GM19372 (cell line): Measurements from ENCODE around the gene TNFAIP1.
"Not testable (repeated sequence)": the region's sequence is repeated elsewhere in the genome, so short reads cannot be mapped to it uniquely, and the experiment has no call there.

Experiments
- ATAC-seq: cut with Tn5 transposase; IDR thresholded peaks from one replicate; pipeline ENCODE4 v1.9.1; 2021; ENCODE audit warnings: mild to moderate bottlenecking, low read depth, moderate library complexity; ENCODE audit not compliant: unreplicated experiment

The TNFAIP1 gene

GRCh38 chr17:28324267-28324745 is 11.3 kb upstream of the TNFAIP1 start:
- ATAC-seq, result no peak

- no peak for ATAC-seq
Observed at GRCh38 chr17:28324781-28325180, 10.8 kb upstream of the TNFAIP1 start.

GRCh38 chr17:28325211-28325610 is 10.3 kb upstream of the TNFAIP1 start:
- no peak for ATAC-seq

- no peak for ATAC-seq
Observed at GRCh38 chr17:28326114-28326513, 9.4 kb upstream of the TNFAIP1 start.

DNA sequence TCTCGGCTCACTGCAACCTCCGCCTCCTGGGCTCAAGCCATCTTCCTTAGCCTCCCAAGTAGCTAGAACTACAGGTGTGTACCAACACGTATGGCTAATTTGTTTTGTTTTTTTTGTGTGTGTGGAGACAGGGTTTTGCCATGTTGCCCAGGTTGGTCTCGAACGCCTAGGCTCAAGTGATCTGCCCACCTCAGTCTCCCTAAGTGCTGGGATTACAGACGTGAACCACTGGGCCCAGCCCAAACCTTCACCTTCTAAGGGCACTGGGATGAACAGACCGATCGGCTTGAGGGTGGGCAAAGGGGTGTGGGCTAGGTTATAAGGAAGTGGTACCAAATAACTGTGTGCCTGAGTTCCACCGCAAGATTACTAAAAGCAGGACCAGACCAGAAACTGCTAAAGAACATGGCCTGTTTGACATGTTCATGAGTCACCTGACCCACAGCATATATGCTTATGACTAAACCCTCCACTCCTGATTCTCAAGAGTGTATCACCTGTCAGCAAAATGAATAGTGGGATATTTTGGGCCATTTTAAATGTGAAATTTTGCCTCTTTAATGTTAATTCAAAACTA is 8.4 kb upstream of the TNFAIP1 start:
- ATAC-seq, result no peak

DNA sequence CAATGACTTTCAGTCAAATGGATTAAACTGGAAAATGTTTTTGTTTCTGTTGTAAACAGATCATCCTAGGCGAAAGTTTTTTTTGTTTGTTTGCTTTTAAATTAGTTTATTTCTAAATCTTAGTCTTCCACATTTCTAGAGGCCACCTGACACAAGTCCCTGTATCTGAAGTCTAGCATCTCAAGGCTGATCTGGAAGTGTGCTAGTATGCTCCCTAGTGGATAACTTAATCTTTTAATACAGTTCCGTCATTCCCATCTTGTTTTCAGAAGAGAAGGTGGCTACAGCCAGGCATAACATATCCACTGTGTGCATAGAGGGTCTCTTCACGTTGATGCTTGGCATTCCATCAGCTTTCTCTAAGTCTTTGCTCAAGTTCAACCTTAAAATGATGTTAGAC is 7.9 kb upstream of the TNFAIP1 start:
- no peak for ATAC-seq

GRCh38 chr17:28328325-28328724 is 7.2 kb upstream of the TNFAIP1 start:
- no peak for ATAC-seq

DNA sequence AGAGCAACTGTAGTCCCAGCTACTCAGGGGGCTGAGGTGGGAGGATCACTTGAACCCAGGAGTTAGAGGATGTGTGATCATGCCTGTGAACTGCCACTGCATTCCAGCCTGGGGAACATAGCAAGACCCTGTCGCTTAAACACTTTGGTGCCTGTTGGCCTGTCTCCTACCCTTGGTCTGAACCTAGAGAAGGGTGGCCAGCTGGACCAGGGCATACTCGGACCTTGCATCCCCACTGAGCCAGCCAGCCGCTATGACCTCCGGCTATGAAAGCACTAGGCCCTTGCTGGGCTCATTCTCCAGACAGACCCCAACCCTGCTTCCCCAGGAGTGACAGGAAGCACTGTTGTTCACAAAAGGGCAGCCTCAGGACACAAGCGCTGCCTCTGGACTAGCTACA is 4.9 kb upstream of the TNFAIP1 start:
- ATAC-seq, result no peak

GRCh38 chr17:28331891-28332420 is 3.6 kb upstream of the TNFAIP1 start:
- no peak for ATAC-seq

- ATAC-seq, result no peak
Observed at GRCh38 chr17:28333083-28333746, 2.3 kb upstream of the TNFAIP1 start.

GRCh38 chr17:28334171-28334570 is 1.4 kb upstream of the TNFAIP1 start:
- no peak for ATAC-seq

- ATAC-seq, result no peak
Observed at GRCh38 chr17:28334666-28335200, 828 bp upstream of the TNFAIP1 start.

DNA sequence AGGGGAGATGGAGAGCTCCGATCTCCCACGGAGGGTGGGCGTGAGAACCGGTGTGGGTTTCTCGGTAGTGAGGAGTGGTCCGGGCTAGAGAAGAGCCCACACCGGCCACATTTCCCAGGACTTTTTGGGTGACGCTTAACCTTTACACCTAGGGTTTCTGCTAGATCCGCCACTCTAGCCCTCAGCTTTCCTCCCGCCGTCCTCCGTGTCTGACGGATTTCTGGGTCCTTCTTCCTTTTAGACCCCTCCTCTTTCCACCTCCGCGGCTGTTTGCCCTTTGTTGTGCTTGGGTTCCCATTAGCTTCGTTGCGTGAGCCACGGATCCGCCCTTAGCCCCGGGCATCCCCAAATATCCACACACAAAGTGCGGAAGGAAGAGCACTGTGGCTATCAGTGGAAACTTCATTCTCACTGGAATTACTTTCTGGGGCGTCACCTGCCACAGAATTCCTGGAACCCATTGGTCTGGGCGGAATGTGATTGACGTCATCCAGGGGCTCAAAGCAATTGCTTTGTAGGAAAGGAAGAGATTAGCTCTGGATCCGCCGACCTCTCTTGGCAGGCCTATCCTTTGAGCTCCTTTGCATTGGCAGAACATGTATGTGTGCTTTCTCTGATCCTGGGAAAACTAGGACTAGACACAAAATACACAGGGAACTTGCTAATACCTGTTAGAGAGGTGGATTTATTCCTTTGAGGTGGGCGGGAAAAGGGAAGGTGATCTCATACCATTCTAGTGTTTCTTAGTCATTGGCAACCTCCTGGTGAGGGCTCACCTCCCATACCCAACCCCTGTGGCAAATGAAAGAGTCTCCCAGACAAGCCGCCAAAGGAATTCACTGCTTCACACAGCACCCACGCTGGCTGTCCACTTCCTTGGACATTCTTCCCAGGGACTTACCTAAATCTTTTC is 654 bp downstream of the TNFAIP1 start:
- ATAC-seq, result no peak

DNA sequence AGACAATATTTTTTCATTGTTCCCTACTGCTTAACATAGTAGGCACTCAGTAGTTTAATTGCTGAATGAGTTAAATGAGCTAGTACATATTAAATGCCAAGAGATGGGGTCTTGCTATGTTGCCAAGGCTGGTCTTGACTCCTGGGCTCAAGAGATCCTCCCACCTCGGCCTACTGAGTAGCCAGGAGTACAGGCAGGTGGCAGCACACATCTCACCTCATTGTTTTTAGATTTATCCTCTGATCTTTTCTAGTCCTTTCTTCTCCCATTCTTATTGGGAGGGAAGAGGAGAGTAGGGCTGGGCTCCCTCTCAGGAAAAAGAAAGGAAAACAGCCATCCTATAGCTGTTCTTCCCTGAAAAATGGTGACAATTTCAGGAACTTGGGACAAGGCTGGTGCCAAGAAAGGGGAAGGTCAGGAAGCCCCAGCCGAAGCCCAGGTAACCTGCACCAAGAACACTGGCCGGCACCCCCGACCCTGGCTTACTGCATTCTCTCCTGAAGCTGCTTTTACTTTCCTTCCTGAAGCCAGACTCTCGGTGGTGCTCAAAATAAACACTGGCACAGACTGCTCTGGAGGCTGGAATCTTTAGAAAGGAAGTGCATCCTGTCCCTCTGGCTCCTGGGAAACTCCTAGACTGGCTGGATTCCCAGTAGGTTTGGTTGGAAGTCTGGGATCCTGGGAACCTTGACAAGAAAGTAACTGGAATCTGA is 2.7 kb downstream of the TNFAIP1 start:
- no peak for ATAC-seq

DNA sequence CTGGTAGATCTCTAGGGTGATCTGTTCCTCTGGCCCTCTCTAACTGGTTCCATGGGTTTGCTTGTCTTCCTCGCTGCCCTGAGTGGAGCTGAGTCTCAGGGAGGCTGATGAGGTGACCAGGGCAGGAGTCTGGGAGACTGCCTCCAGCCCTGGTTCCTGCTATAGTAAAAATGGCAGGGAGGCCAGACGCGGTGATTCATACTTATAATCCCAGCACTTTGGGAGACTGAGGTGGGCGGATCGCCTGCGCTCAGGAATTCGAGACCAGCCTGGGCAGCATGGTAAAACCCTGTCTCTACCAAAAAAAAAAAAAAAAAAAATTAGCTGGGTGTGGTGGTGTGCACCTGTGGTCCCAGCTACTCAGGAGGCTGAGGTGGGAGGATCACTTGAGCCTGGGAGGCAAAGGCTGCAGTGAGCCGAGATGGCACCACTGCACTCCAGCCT is 3.2 kb downstream of the TNFAIP1 start:
- not testable (repeated sequence) for ATAC-seq

DNA sequence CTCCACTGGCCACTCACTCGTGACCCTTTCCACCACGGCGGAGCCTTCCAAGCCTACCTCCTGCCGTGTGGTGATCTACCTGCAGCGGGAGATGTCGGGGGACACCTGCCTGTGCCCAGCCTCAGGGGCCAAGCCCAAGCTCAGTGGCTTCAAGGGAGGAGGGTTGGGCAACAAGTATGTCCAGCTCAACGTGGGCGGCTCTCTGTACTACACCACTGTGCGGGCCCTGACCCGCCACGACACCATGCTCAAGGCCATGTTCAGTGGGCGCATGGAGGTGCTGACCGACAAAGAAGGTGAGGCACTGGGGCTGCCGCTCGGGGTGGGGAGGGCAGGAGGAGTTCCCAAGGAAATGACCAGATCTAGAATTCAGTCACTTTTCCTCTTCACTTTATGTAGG is 3.9 kb downstream of the TNFAIP1 start:
- no peak for ATAC-seq

GRCh38 chr17:28340374-28340773 is 4.8 kb downstream of the TNFAIP1 start:
- ATAC-seq, result no peak

GRCh38 chr17:28341516-28341915 is 6.0 kb downstream of the TNFAIP1 start:
- ATAC-seq, result no peak

DNA sequence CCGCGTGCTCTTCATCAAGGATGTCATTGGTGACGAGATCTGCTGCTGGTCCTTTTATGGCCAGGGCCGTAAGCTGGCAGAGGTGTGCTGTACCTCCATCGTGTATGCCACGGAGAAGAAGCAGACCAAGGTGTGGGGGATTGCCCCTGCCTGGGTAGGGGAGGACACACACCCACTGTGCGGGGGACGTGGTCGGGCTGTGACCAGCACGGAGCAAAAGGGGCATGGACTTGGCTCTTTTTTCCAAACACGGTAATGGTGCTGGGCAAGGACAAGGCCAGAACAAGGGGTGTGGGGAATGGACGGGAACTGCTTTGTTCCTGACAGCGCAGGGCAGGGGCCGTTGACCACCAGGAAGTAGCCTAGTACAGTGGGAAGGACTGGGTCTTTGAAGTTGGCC is 6.8 kb downstream of the TNFAIP1 start:
- ATAC-seq, result no peak

DNA sequence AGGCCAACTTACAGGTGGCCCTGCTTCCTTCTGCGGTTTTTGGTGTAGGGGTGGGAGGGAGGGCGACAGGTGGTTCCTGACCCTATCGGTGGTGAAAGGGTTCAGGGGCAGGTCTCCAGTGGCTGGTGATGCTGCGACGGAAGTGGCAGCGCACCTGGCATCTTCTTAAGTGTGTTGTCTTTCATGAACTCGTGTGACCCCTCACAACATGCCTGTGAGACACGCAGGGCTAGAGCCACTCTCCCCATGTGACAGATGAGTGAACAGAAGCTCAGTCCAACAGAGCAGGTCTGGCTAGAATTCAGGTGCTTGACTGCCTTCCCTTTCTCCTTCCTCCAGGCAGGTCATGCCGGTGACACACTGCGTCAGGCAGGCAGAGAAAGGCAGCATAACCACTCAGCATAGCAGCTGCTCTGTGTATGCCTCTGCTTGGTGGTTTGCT is 8.0 kb downstream of the TNFAIP1 start:
- no peak for ATAC-seq
